Upper lobe of left lung (tissue), 4 donors: Measurements from ENCODE around the gene LRRIQ4.

Source experiments
- EP300 ChIP-seq, 4 donors: sonication (generic); formaldehyde crosslinking; IDR thresholded peaks; one replicate each; pipeline ENCODE4 v1.5.1; 2017; ENCODE audit warnings: antibody characterized with exemption in 4 of 4, control low read depth in 2 of 4
- POLR2AphosphoS5 ChIP-seq, 2 donors: sonication (generic); formaldehyde crosslinking; IDR thresholded peaks; one replicate each; pipeline ENCODE4 v1.5.1; 2017; ENCODE audit warnings: antibody characterized with exemption in 2 of 2
- TF ChIP-seq, protein P1 (sequence below), 6 experiments: fragments of 450-650 bp in 4 of 6; fragments of 200-600 bp in 2 of 6; sonication (generic) in 2 of 6; IDR thresholded peaks; one replicate each; pipeline ENCODE4 v1.5.1; 2016 to 2019; ENCODE audit warnings: antibody characterized with exemption in 6 of 6

DNA sequence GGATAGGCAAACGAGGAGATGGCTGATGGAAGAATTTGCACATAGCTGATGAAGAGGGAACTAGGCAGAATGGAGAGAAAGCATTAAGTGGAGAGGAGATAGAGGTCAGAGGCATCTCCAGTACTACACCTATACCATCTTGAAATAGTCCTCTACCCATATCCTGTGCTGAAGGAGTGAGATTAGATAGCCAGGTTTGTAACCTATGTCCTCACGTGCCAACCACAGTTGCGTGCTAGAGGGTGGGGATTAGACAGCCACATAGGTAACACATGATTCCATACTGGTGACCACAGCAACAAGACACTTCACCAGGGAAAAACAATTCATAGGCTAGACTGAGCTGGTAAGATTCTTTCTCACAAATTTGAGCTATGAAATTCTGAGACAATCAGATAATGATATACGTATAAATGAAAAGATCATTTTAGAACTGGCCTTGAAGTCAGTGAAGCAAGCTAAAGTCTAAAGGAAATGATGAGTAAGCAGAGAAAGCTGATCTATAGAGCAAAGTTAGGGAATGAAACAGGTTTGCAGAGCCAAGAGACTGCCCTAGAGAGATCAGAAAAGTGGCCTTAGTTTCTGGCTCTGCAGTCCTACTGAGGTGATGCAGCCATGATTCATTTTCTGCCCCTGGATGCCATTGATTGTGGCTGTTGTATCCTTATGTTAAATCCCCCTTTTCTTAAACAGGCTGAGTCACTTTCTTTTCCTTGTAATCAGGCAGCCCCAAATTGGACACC lies 21.8 kb upstream of the LRRIQ4 start:
- no peak for TF ChIP-seq POLR2AphosphoS5 (IDR thresholded peaks at IDR 0.05)
- TF ChIP-seq, protein P1, sequence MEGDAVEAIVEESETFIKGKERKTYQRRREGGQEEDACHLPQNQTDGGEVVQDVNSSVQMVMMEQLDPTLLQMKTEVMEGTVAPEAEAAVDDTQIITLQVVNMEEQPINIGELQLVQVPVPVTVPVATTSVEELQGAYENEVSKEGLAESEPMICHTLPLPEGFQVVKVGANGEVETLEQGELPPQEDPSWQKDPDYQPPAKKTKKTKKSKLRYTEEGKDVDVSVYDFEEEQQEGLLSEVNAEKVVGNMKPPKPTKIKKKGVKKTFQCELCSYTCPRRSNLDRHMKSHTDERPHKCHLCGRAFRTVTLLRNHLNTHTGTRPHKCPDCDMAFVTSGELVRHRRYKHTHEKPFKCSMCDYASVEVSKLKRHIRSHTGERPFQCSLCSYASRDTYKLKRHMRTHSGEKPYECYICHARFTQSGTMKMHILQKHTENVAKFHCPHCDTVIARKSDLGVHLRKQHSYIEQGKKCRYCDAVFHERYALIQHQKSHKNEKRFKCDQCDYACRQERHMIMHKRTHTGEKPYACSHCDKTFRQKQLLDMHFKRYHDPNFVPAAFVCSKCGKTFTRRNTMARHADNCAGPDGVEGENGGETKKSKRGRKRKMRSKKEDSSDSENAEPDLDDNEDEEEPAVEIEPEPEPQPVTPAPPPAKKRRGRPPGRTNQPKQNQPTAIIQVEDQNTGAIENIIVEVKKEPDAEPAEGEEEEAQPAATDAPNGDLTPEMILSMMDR (IDR thresholded peaks at IDR 0.05): no peak
- no peak for TF ChIP-seq EP300 (IDR thresholded peaks at IDR 0.05)
